Epithelial cell of proximal tubule (primary cell): ENCODE data around the gene RASGEF1C. TPM values are rescaled to one million over a fixed set of nuclear protein-coding genes. Genes with fewer than 3 reads are reported as not detected.

Source experiments
- DNase-seq: peaks from one replicate; pipeline ENCODE4 v3.0.0-alpha.2; 2011; ENCODE audit warnings: low read depth
- H3K4me3 ChIP-seq: 2 replicates; pipeline ENCODE4 v1.5.1; 2011; ENCODE audit warnings: low read depth, mild to moderate bottlenecking, low read length
- CTCF ChIP-seq: conservative IDR thresholded peaks from 2 replicates; pipeline ENCODE4 v1.5.1; 2012; ENCODE audit warnings: low read depth, mild to moderate bottlenecking, low read length
- total RNA-seq: library from RNA; depleted of rRNA; stranded (reverse); fragments of >200 nt; gene quantifications from 2 replicates; pipeline ENCODE4 v1.2.3, GENCODE V29; 2015

RASGEF1C gene
- total RNA-seq, 1 donor from 2014 or later: not detected

- DNase-seq: no peak
- no peak overlapping the region for H3K4me3 ChIP-seq
- no peak for TF ChIP-seq CTCF
Measured at GRCh38 chr5:180059326-180059725, 149.7 kb downstream of the RASGEF1C start.

GRCh38 chr5:180056153-180056552, 152.9 kb downstream of the RASGEF1C start:
- TF ChIP-seq CTCF: no peak
- no peak overlapping the region for H3K4me3 ChIP-seq
- no peak for DNase-seq

- TF ChIP-seq CTCF: no peak
- no peak overlapping the region for H3K4me3 ChIP-seq
- DNase-seq: no peak
Measured at GRCh38 chr5:180054226-180054625, 154.8 kb downstream of the RASGEF1C start.

- DNase-seq: no peak
- H3K4me3 ChIP-seq: no peak overlapping the region
- no peak for TF ChIP-seq CTCF
Measured at GRCh38 chr5:180053061-180053602, 155.9 kb downstream of the RASGEF1C start.

DNA sequence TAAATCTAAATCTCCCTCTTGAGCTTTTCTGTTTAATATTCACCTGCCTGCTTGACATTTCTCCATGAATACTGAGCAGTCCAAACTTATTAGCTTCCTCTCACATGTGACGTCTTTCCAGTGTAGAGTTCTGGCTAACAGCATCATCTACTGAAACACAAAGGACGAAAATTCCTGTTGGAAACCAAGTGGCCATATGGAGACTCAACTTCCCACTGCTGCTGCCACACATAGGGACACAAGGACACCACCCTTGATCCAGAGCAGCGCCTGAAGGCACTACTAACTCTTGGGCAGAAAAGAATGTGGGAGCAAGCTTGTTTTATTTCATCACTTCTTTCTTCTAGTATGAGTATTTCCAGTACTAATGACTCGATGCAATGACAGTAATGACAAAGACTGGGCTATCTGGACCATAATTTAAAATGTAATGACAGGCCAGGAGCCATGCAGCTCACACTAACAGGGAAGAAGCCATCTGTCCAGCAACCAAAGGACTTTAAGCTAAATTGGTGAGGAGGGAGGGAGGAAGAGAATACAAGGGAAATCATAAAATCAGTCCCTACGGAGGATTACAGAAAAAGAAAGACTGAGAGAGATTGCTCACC, 156.7 kb downstream of the RASGEF1C start:
- DNase-seq: no peak
- H3K4me3 ChIP-seq: no peak overlapping the region
- TF ChIP-seq CTCF: no peak

Other genes starting within 250 kb of the RASGEF1C start
- 28.3 and 36.6 TPM in 2 replicates for gene RNF130, start 137.5 kb downstream of the RASGEF1C start, total RNA-seq
- gene MAPK9, start 82.9 kb upstream of the RASGEF1C start, total RNA-seq: 22.0 and 23.9 TPM in 2 replicates
- 0.29 and 2.4 TPM in 2 replicates for gene GFPT2, start 144.1 kb upstream of the RASGEF1C start, total RNA-seq